Activated naive CD4-positive, alpha-beta T cell treated with Interleukin-2 at 50 U/mL for 16 hours (primary cell): ENCODE results near the gene CACHD1.
"Not testable (repeated sequence)": the region's sequence is repeated elsewhere in the genome, so short reads cannot be mapped to it uniquely, and the experiment has no call there.

ENCODE experiments used
- DNase-seq: peaks from one replicate; pipeline ENCODE4 v3.0.0-alpha.2; 2020

Gene CACHD1

GRCh38 chr1:64712049-64712448, 242.1 kb downstream of the CACHD1 start:
- DNase-seq: no peak

DNA sequence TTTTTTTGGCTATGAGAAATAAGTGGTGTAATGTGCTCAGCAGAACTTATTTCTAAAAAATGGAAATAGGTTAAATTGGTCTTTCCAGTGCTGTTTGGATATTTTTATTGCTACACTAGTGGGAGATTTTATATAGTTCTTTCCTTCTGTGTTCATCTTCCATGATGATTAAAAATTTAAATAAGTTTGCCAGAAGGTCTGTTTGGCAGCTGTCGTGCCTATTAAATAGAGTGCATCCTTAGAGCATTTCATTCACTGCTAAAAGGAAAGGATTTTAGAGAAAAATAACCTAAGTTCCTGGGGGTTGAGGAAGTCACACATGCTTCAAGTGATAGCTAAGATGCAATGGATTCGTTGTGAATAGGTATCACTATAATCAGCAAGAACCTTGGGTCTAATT, 245.3 kb downstream of the CACHD1 start:
- no peak for DNase-seq

- no peak for DNase-seq
These were observed 251.2 kb downstream of the CACHD1 start for GRCh38 chr1:64721135-64721534.

GRCh38 chr1:64721576-64722145, 251.7 kb downstream of the CACHD1 start:
- no peak for DNase-seq

DNA sequence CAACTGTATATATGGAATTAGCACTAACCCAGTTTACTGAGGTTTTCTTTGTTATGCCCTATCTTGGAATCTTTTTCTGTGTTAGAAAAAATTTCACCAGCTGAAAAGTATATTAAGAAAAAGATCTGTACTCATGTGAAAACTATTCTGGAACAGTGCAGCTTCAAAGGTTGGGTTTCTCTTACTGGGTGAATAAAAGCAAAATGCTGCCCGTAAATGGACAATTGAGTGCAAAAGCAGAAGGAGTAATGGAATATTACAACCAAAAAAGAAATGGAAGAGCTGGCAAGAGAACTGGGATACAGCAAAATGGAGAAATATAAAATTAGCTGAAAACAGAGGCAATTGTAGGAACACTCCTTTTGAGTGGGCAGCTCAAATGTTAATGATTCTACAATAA, 257.9 kb downstream of the CACHD1 start:
- DNase-seq: no peak

- DNase-seq: no peak
These were observed 263.8 kb downstream of the CACHD1 start for GRCh38 chr1:64733581-64734286.

DNA sequence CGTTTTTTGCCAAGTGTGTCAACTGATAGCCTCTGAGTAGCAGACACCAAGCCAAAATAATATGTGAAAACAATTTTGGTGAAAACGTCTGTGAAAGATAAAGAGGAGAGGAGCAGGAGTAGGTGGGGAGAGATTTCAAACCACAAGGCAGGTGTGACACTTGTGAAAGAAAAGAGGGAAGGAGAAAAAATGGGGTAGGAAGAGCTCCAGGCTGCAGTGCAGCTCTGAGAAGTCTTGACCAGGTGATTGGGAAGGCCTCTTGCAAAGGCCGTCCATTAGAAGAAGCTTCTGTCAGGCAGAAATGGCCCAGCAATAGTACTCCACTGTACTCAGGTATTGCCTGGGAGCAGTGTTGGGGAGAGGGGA, 264.3 kb downstream of the CACHD1 start:
- DNase-seq: no peak

- not testable (repeated sequence) for DNase-seq
These were observed 270.8 kb downstream of the CACHD1 start for GRCh38 chr1:64740687-64741086.
